ENCODE data around the gene GRM7. TPM values are rescaled to one million over a fixed set of nuclear protein-coding genes. Genes with fewer than 3 reads are reported as not detected.

GRM7 gene
- total and polyA plus RNA-seq, 2 of the 4 experiments (the other 2 are of a cell fraction): not detected

DNA sequence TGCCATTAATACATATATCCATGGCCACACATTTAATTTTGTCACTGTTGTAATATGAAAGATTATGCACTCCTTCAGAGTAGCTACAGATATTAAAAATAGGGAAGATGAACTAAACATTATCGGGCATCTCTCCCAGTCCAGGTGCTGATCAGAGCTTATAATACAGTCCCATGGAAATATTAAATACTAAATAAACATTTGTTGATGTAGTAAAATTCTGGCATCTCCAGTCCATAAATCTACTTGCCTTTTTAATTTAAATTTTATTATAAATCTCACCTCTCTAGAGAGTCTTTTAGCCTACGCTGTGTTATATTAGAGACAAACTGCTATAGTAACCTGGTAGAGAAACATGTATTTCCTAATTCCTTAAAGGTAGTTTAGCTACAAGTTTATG is 297.6 kb downstream of the GRM7 start:
- no peaks in the 10 kb centered on the region for H4K20me1 ChIP-seq (ENCODE audit: insufficient read depth, low read length)
- H3K4me2 ChIP-seq (ENCODE audit: low read depth, low read length): no peak overlapping the region
- H3K27me3 ChIP-seq (ENCODE audit: control insufficient read depth, insufficient read depth, low read length): no peaks in the 10 kb centered on the region
- TF ChIP-seq, protein P1, sequence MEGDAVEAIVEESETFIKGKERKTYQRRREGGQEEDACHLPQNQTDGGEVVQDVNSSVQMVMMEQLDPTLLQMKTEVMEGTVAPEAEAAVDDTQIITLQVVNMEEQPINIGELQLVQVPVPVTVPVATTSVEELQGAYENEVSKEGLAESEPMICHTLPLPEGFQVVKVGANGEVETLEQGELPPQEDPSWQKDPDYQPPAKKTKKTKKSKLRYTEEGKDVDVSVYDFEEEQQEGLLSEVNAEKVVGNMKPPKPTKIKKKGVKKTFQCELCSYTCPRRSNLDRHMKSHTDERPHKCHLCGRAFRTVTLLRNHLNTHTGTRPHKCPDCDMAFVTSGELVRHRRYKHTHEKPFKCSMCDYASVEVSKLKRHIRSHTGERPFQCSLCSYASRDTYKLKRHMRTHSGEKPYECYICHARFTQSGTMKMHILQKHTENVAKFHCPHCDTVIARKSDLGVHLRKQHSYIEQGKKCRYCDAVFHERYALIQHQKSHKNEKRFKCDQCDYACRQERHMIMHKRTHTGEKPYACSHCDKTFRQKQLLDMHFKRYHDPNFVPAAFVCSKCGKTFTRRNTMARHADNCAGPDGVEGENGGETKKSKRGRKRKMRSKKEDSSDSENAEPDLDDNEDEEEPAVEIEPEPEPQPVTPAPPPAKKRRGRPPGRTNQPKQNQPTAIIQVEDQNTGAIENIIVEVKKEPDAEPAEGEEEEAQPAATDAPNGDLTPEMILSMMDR (conservative IDR thresholded peaks at IDR 0.05; ENCODE audit: low read depth, low read length): no peak
- no peak for TF ChIP-seq FOS (IDR thresholded peaks at IDR 0.05; ENCODE audit: low read depth, low read length)
- no peak for TF ChIP-seq RCOR1 (IDR thresholded peaks at IDR 0.05; ENCODE audit: insufficient replicate concordance, low read length)
- no peak for TF ChIP-seq POLR2A (IDR thresholded peaks at IDR 0.05; ENCODE audit: low read depth, low read length)
- no peak for TF ChIP-seq MAZ (IDR thresholded peaks at IDR 0.05; ENCODE audit: borderline replicate concordance, low read depth, low read length)
- TF ChIP-seq, protein P2, sequence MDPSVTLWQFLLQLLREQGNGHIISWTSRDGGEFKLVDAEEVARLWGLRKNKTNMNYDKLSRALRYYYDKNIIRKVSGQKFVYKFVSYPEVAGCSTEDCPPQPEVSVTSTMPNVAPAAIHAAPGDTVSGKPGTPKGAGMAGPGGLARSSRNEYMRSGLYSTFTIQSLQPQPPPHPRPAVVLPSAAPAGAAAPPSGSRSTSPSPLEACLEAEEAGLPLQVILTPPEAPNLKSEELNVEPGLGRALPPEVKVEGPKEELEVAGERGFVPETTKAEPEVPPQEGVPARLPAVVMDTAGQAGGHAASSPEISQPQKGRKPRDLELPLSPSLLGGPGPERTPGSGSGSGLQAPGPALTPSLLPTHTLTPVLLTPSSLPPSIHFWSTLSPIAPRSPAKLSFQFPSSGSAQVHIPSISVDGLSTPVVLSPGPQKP (IDR thresholded peaks at IDR 0.05; ENCODE audit: borderline replicate concordance, low read depth, low read length): no peak
- TF ChIP-seq SMC3 (IDR thresholded peaks at IDR 0.05; ENCODE audit: low read depth, low read length): no peak
- TF ChIP-seq CHD1 (IDR thresholded peaks at IDR 0.05; ENCODE audit: low read depth, low read length): no peak
- no peak for TF ChIP-seq CEBPB (IDR thresholded peaks at IDR 0.05; ENCODE audit: low read depth, low read length)
- TF ChIP-seq, protein P3, sequence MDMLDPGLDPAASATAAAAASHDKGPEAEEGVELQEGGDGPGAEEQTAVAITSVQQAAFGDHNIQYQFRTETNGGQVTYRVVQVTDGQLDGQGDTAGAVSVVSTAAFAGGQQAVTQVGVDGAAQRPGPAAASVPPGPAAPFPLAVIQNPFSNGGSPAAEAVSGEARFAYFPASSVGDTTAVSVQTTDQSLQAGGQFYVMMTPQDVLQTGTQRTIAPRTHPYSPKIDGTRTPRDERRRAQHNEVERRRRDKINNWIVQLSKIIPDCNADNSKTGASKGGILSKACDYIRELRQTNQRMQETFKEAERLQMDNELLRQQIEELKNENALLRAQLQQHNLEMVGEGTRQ (IDR thresholded peaks at IDR 0.05; ENCODE audit: low read depth, low read length): no peak
- TF ChIP-seq RFX5 (IDR thresholded peaks at IDR 0.05; ENCODE audit: low read depth, low read length): no peak
- TF ChIP-seq NFE2L2 (IDR thresholded peaks at IDR 0.05; ENCODE audit: low read depth, low read length): no peak
- H3K4me1 ChIP-seq (ENCODE audit: control insufficient read depth, insufficient read depth, low read length): no peaks in the 10 kb centered on the region
- H3K27ac ChIP-seq (ENCODE audit: insufficient read depth, low read length): no peak overlapping the region
- no CpG with 5 or more reads among the region's 2 CpGs for WGBS, 2 experiments (ENCODE audit: extremely low coverage in 2 of 2, insufficient read length in 1 of 2)
- dilution Hi-C loops (cut with HindIII; ENCODE audit: low sequenced_read_pairs, unreplicated experiment): no loop called here
- no peak for ATAC-seq (ENCODE audit: low read depth)
- H3K18ac ChIP-seq (ENCODE audit: low read depth, low read length): no peak overlapping the region
- H3K79me1 ChIP-seq (ENCODE audit: low read depth in 1 of 2, low read length in 2 of 2): no peaks in the 10 kb centered on the region
- H2AFZ ChIP-seq (replicated peaks; ENCODE audit: low read length, poor library complexity): no peak overlapping the region
- no peak overlapping the region for H3K4ac ChIP-seq (ENCODE audit: low read depth, low read length)
- no peak overlapping the region for H3K9ac ChIP-seq (ENCODE audit: low read depth, low read length)
- H3K23ac ChIP-seq (ENCODE audit: low read depth, low read length): no peak overlapping the region
- in situ Hi-C loops (cut with MboI; ENCODE audit: low sequenced_read_pairs): no loop called here
- no peak overlapping the region for H4K8ac ChIP-seq (ENCODE audit: low read depth in 2 of 2, low read length in 2 of 2)
- H4K91ac ChIP-seq (ENCODE audit: insufficient read depth, low read depth, low read length): no peak overlapping the region
- H2AK5ac ChIP-seq (ENCODE audit: low read depth, low read length): no peak overlapping the region
- peaks cover 9% of the 10 kb centered on the region; the same call in 1 of the 2 replicates for H3K9me3 ChIP-seq (ENCODE audit: control insufficient read depth, insufficient read depth, low read length)
- no TSS peak for BruUV-seq (replicated peaks)
- H3K56ac ChIP-seq (ENCODE audit: extremely low read depth, insufficient read depth, low read length): no peak overlapping the region
- H2BK5ac ChIP-seq (ENCODE audit: low read depth, low read length, poor library complexity, severe bottlenecking): no peak overlapping the region
- no peaks in the 10 kb centered on the region for H3K36me3 ChIP-seq (ENCODE audit: control insufficient read depth, insufficient read depth, low read length)
- POLR2A ChIA-PET (ENCODE audit: unreplicated experiment): no interaction called here
- H2BK20ac ChIP-seq (ENCODE audit: low read depth, low read length): no peak overlapping the region
- intact Hi-C loops (cut with micrococcal nuclease): no loop called here
- H3K4me3 ChIP-seq (ENCODE audit: insufficient read depth, low read depth, low read length): no peak overlapping the region
- no peaks in the 10 kb centered on the region for H3K9me1 ChIP-seq (ENCODE audit: insufficient read depth, low read length)
- DNase-seq: no peak
- no peak overlapping the region for H2BK120ac ChIP-seq (ENCODE audit: low read depth, low read length)
- no peak overlapping the region for H3K14ac ChIP-seq (replicated peaks; ENCODE audit: low read depth, low read length)
- CTCF ChIA-PET: no interaction called here
- no peak overlapping the region for H4K5ac ChIP-seq (ENCODE audit: low read depth, low read length)
- H2AK9ac ChIP-seq (replicated peaks; ENCODE audit: low read depth, low read length, poor library complexity): no peak overlapping the region
- no peak overlapping the region for H2BK15ac ChIP-seq (ENCODE audit: low read depth, low read length)

Measured in IMR-90 (cell line).